ENCODE measurements around the gene NEAT1. TPM values are rescaled to one million over a fixed set of nuclear protein-coding genes. Genes with fewer than 3 reads are reported as not detected.

NEAT1 gene
- total and polyA plus RNA-seq, 2 of the 8 experiments (the other 6 are each of a cell fraction or from before 2014, with no cell fraction given): 2.4 to 10.7 TPM

- no peak for FAIRE-seq
- POLR2A ChIA-PET (ENCODE audit: partially characterized antibody): interaction anchor here (1.2 to 5.4 kb wide), 6 partner anchors 9 to 102 kb away, joined by 3 to 23 read pairs (median 8); partner anchors contain the start of gene MALAT1
- TF ChIP-seq CHD1 (IDR thresholded peaks at IDR 0.05; ENCODE audit: low read depth, low read length): no peak
- TF ChIP-seq TAF7 (optimal IDR thresholded peaks at IDR 0.05; ENCODE audit: borderline replicate concordance, low read depth, low read length): no peak
- TF ChIP-seq EP300 (IDR thresholded peaks at IDR 0.05; ENCODE audit: borderline replicate concordance in 1 of 2, low read depth in 2 of 2, low read length in 2 of 2): no peak
- no peak for TF ChIP-seq KDM1A (IDR thresholded peaks at IDR 0.05; ENCODE audit: borderline replicate concordance, low read length)
- no peak for TF ChIP-seq SIRT6 (IDR thresholded peaks at IDR 0.05; ENCODE audit: low read length)
- TF ChIP-seq BACH1 (IDR thresholded peaks at IDR 0.05; ENCODE audit: low read length): no peak
- TF ChIP-seq RBBP5 (IDR thresholded peaks at IDR 0.05; ENCODE audit: borderline replicate concordance, low read depth, low read length): no peak
- no peak for TF ChIP-seq NANOG (IDR thresholded peaks at IDR 0.05; ENCODE audit: insufficient read depth, low read depth, low read length, poor library complexity, severe bottlenecking)
- TF ChIP-seq, protein P1, sequence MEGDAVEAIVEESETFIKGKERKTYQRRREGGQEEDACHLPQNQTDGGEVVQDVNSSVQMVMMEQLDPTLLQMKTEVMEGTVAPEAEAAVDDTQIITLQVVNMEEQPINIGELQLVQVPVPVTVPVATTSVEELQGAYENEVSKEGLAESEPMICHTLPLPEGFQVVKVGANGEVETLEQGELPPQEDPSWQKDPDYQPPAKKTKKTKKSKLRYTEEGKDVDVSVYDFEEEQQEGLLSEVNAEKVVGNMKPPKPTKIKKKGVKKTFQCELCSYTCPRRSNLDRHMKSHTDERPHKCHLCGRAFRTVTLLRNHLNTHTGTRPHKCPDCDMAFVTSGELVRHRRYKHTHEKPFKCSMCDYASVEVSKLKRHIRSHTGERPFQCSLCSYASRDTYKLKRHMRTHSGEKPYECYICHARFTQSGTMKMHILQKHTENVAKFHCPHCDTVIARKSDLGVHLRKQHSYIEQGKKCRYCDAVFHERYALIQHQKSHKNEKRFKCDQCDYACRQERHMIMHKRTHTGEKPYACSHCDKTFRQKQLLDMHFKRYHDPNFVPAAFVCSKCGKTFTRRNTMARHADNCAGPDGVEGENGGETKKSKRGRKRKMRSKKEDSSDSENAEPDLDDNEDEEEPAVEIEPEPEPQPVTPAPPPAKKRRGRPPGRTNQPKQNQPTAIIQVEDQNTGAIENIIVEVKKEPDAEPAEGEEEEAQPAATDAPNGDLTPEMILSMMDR (IDR thresholded peaks at IDR 0.05; ENCODE audit: control extremely low read depth in 1 of 3, insufficient read depth in 1 of 3, low read depth in 1 of 3, low read length in 3 of 3): no peak
- TF ChIP-seq, protein P2, sequence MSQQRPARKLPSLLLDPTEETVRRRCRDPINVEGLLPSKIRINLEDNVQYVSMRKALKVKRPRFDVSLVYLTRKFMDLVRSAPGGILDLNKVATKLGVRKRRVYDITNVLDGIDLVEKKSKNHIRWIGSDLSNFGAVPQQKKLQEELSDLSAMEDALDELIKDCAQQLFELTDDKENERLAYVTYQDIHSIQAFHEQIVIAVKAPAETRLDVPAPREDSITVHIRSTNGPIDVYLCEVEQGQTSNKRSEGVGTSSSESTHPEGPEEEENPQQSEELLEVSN (IDR thresholded peaks at IDR 0.05): no peak
These were observed 19.8 kb upstream of the NEAT1 start for GRCh38 chr11:65402790-65403189.

More at GRCh38 chr11:65402790-65403189, 19.8 kb upstream of the NEAT1 start:
- Histone ChIP-seq H3K23ac (ENCODE audit: insufficient read length) (no peak overlapping the region), H2AK5ac (ENCODE audit: low read depth, low read length) (no peak overlapping the region), H3K79me2 (ENCODE audit: control insufficient read depth in 1 of 2, insufficient read depth in 2 of 2, low read length in 2 of 2) (no peaks in the 10 kb centered on the region), H3K4me1 (replicated peaks in 1 of 4; ENCODE audit: control insufficient read depth in 3 of 4, insufficient read depth in 4 of 4, low read length in 3 of 4) (no peaks in the 10 kb centered on the region; a peak in 1 of 7 replicates), H3K14ac (ENCODE audit: insufficient read length) (no peak overlapping the region), H3K56ac (replicated peaks; ENCODE audit: insufficient read length, low read depth, low read length) (no peak overlapping the region), H3K9me3 (ENCODE audit: insufficient read depth in 2 of 2, low read depth in 1 of 2, low read length in 1 of 2) (no peaks in the 10 kb centered on the region), H3K36me3 (ENCODE audit: control insufficient read depth in 2 of 4, insufficient read depth in 4 of 4, low read length in 3 of 4) (peaks cover 0 to 3% (median 0%) of the 10 kb centered on the region in 4 experiments; a peak in 4 of 8 replicates), H3K4me2 (ENCODE audit: insufficient read depth in 1 of 2, low read depth in 2 of 2, low read length in 2 of 2) (no peak overlapping the region), H4K5ac (ENCODE audit: insufficient read length, low read depth, low read length) (no peak overlapping the region), H2BK20ac (ENCODE audit: low read length) (no peak overlapping the region), H2BK5ac (ENCODE audit: low read depth, low read length) (no peak overlapping the region), H2BK12ac (ENCODE audit: low read depth, low read length) (no peak overlapping the region), H3K27ac (ENCODE audit: low read depth, low read length) (no peak overlapping the region), H3K9ac (replicated peaks in 1 of 4; ENCODE audit: extremely low read depth in 1 of 4, low read depth in 3 of 4, low read length in 3 of 4) (no peak overlapping the region), H4K8ac (ENCODE audit: extremely low read depth, insufficient read depth, low read length) (no peak overlapping the region), H3K79me1 (ENCODE audit: low read depth, low read length) (no peaks in the 10 kb centered on the region), H3K23me2 (ENCODE audit: low read depth, low read length) (no peaks in the 10 kb centered on the region), H3K18ac (ENCODE audit: extremely low read depth, low read length) (no peak overlapping the region), H4K20me1 (replicated peaks in 1 of 2; ENCODE audit: control insufficient read depth in 1 of 2, insufficient read depth in 2 of 2, low read length in 2 of 2) (peaks cover 0 to 5% of the 10 kb centered on the region in 2 experiments), H3K27me3 (replicated peaks in 1 of 4; ENCODE audit: control insufficient read depth in 3 of 4, extremely low read depth in 1 of 4, insufficient read depth in 3 of 4, low read length in 3 of 4) (no peaks in the 10 kb centered on the region), H3K4me3 (ENCODE audit: extremely low read depth in 1 of 4, insufficient read depth in 2 of 4, low read depth in 3 of 4, low read length in 4 of 4) (no peak overlapping the region), H2BK120ac (replicated peaks; ENCODE audit: low read depth, low read length) (no peak overlapping the region), H2AFZ (ENCODE audit: low read length) (no peak overlapping the region), H2BK15ac (ENCODE audit: low read length) (no peak overlapping the region), H4K91ac (replicated peaks; ENCODE audit: insufficient read length, low read length) (no peak overlapping the region), H3K4ac (replicated peaks; ENCODE audit: insufficient read length, low read depth, low read length) (no peak overlapping the region)
- 92% methylated on average over 2 of the region's 2 CpGs; no CpG with 5 or more reads in 1 of the 2 experiments for WGBS, 2 experiments (ENCODE audit: extremely low coverage in 1 of 2, insufficient coverage in 1 of 2, insufficient read length in 1 of 2, insufficient replicate concordance in 2 of 2, low coverage in 1 of 2, low lambda C conversion rate in 2 of 2, missing lambda C conversion rate in 1 of 2)
- CTCF ChIA-PET (ENCODE audit: partially characterized antibody): interaction anchor here (0.7 to 7.8 kb wide), 5 partner anchors 13 to 108 kb away, joined by 3 to 69 read pairs (median 7); no protein-coding TSS in a partner anchor
- DNase-seq (ENCODE audit: low read depth in 1 of 2, low spot score in 2 of 2): no peak

All from H1 (cell line).